A549 (cell line): ENCODE results near the gene HS3ST3A1.

Experiments
- CBX2 ChIP-seq: fragments of 200-600 bp; sonication (generic); IDR thresholded peaks from 2 replicates; pipeline ENCODE4 v1.6.1; 2016; ENCODE audit warnings: low read depth, mild to moderate bottlenecking, borderline replicate concordance
- CTCF ChIP-seq: fragments of >200 bp; sonication (Bioruptor Twin); formaldehyde crosslinking; IDR thresholded peaks from 3 replicates; pipeline ENCODE4 v1.5.1; 2016
- POLR2A ChIP-seq: IDR thresholded peaks from 2 replicates; pipeline ENCODE4 v1.6.1; 2012; ENCODE audit warnings: mild to moderate bottlenecking, low read length

- TF ChIP-seq CBX2: no peak
- no peak for TF ChIP-seq POLR2A
- no peak for TF ChIP-seq CTCF
Observed at GRCh38 chr17:13539421-13539820, 62.3 kb downstream of the HS3ST3A1 start.
